SK-N-SH (cell line): Measurements from ENCODE around the gene LPCAT1. TPM values are rescaled to one million over a fixed set of nuclear protein-coding genes. Genes with fewer than 3 reads are reported as not detected.
"Not testable (repeated sequence)": the region's sequence is repeated elsewhere in the genome, so short reads cannot be mapped to it uniquely, and the experiment has no call there.

Experiments used
- CTCF ChIA-PET: fragments of 300-600, 350-600 bp; formaldehyde crosslinking; extraction: SDS; loops from one replicate; lab custom pipeline; 2021; lab: Yijun Ruan, JAX
- POLR2A ChIA-PET: fragments of 350-600 bp; sonication (Branson Sonifier 250); formaldehyde crosslinking; extraction: SDS; loops from one replicate; lab custom pipeline; 2020; ENCODE audit warnings: antibody characterized with exemption, inconsistent platforms; lab: Yijun Ruan, JAX
- DNase-seq: peaks from one replicate; pipeline ENCODE4 v3.0.0; 2012
- H2AFZ ChIP-seq: fragments of 200-600 bp; sonication (generic); 2 replicates; pipeline ENCODE4 v1.8.1; 2016; ENCODE audit warnings: antibody characterized with exemption, mild to moderate bottlenecking, low read depth
- H3F3A ChIP-seq: fragments of 200-600 bp; sonication (generic); replicated peaks from 2 replicates; pipeline ENCODE3; 2016; ENCODE audit warnings: antibody characterized with exemption, mild to moderate bottlenecking; ENCODE audit not compliant: insufficient read depth
- H3K27ac ChIP-seq, 2 experiments: fragments of 200-500 bp in 1 of 2; fragments of 200-600 bp in 1 of 2; sonication (Bioruptor generic) in 1 of 2; sonication (generic), shearing (Covaris generic) in 1 of 2; 2 replicates each; pipeline versions ENCODE4 v1.5.1 to v1.6.1; 2014 to 2016; ENCODE audit warnings: low read depth in 2 of 2, inconsistent platforms in 1 of 2, low read length in 1 of 2, mild to moderate bottlenecking in 1 of 2, mixed read lengths in 1 of 2
- H3K27me3 ChIP-seq: fragments of 200-600 bp; sonication (generic), shearing (Covaris generic); 2 replicates; pipeline ENCODE4 v1.6.1; 2016; ENCODE audit warnings: mixed run types; ENCODE audit not compliant: insufficient read depth
- H3K36me3 ChIP-seq, 2 experiments: fragments of 200-500 bp in 1 of 2; fragments of 200-600 bp in 1 of 2; sonication (Bioruptor generic) in 1 of 2; sonication (generic) in 1 of 2; replicated peaks in 1 of 2; 2 replicates each; pipeline versions ENCODE3 to v1.5.1; 2014 to 2016; ENCODE audit warnings: low read length in 1 of 2, mild to moderate bottlenecking in 1 of 2; ENCODE audit not compliant: insufficient read depth in 2 of 2, control insufficient read depth in 1 of 2
- H3K4me1 ChIP-seq, 2 experiments: fragments of 200-500 bp in 1 of 2; fragments of 200-600 bp in 1 of 2; sonication (Bioruptor generic) in 1 of 2; sonication (generic), shearing (Covaris generic) in 1 of 2; 2 replicates each; pipeline versions ENCODE4 v1.5.1 to v1.6.1; 2014 to 2016; ENCODE audit warnings: low read depth in 1 of 2, low read length in 1 of 2, mixed run types in 1 of 2; ENCODE audit not compliant: insufficient read depth in 2 of 2, control insufficient read depth in 1 of 2
- H3K4me2 ChIP-seq: fragments of 200-600 bp; sonication (generic), shearing (Covaris generic); 2 replicates; pipeline ENCODE4 v1.6.1; 2017; ENCODE audit warnings: mixed run types
- H3K4me3 ChIP-seq, 2 experiments: fragments of 200-500 bp in 1 of 2; fragments of 200-600 bp in 1 of 2; sonication (Bioruptor generic) in 1 of 2; sonication (generic), shearing (Covaris generic) in 1 of 2; 2 replicates each; pipeline versions ENCODE4 v1.5.1 to v1.8.1; 2014 to 2016; ENCODE audit warnings: low read depth in 2 of 2, inconsistent platforms in 1 of 2, low read length in 1 of 2, mild to moderate bottlenecking in 1 of 2, mixed read lengths in 1 of 2, moderate library complexity in 1 of 2
- H3K79me2 ChIP-seq: fragments of 200-600 bp; sonication (generic); 2 replicates; pipeline ENCODE4 v1.8.1; 2017; ENCODE audit warnings: mild to moderate bottlenecking; ENCODE audit not compliant: insufficient read depth
- H3K9ac ChIP-seq: fragments of 200-600 bp; sonication (generic); 2 replicates; pipeline ENCODE4 v1.6.1; 2017; ENCODE audit warnings: mixed run types
- H3K9me2 ChIP-seq: fragments of 200-600 bp; sonication (generic); 2 replicates; pipeline ENCODE4 v1.6.1; 2017; ENCODE audit warnings: mixed run types
- H3K9me3 ChIP-seq: fragments of 200-600 bp; sonication (generic); 2 replicates; pipeline ENCODE4 v1.6.1; 2017; ENCODE audit warnings: mixed run types, mild to moderate bottlenecking, moderate library complexity
- H4K20me1 ChIP-seq: fragments of 200-600 bp; sonication (generic); 2 replicates; pipeline ENCODE4 v1.6.1; 2017; ENCODE audit warnings: mild to moderate bottlenecking, mixed run types; ENCODE audit not compliant: insufficient read depth
- CHD2 ChIP-seq: fragments of 150-350 bp; IDR thresholded peaks from 2 replicates; pipeline ENCODE4 v1.6.1; 2018; ENCODE audit warnings: low read length; ENCODE audit not compliant: partially characterized antibody
- EP300 ChIP-seq, 2 experiments: IDR thresholded peaks; 2 replicates each; pipeline versions ENCODE4 v1.4.0 to v1.6.1; 2012; ENCODE audit warnings: borderline replicate concordance in 1 of 2, low read depth in 1 of 2, low read length in 1 of 2
- FOSL2 ChIP-seq: IDR thresholded peaks from 2 replicates; pipeline ENCODE4 v1.4.0; 2012; ENCODE audit warnings: low read depth, mild to moderate bottlenecking, moderate library complexity, borderline replicate concordance
- FOXM1 ChIP-seq: IDR thresholded peaks from 2 replicates; pipeline ENCODE4 v1.4.0; 2012; ENCODE audit warnings: low read depth, mild to moderate bottlenecking
- GABPA ChIP-seq: IDR thresholded peaks from 2 replicates; pipeline ENCODE4 v1.4.0; 2012; ENCODE audit warnings: low read depth, mild to moderate bottlenecking
- JUND ChIP-seq: IDR thresholded peaks from 2 replicates; pipeline ENCODE4 v1.4.0; 2012
- MEF2A ChIP-seq: IDR thresholded peaks from 2 replicates; pipeline ENCODE4 v1.4.0; 2012; ENCODE audit warnings: low read depth, borderline replicate concordance
- TCF12 ChIP-seq: IDR thresholded peaks from 2 replicates; pipeline ENCODE4 v1.4.0; 2012
- WGBS: methylation state at CpG from one replicate; pipeline ENCODE4 v1.1.6; 2017; ENCODE audit warnings: low lambda C conversion rate; 5-methylcytosine and 5-hydroxymethylcytosine counted together
- polyA plus RNA-seq, 3 experiments: library from polyadenylated mRNA; depleted of rRNA; stranded (reverse); fragments of >200 nt; gene quantifications; 2 replicates each; pipeline ENCODE4 v1.2.3, GENCODE V29; 2012
- TF ChIP-seq, protein P1 (sequence below): IDR thresholded peaks from 2 replicates; pipeline ENCODE4 v1.6.1; 2012; ENCODE audit warnings: mild to moderate bottlenecking, low read depth, low read length, moderate library complexity
- TF ChIP-seq, protein P2 (sequence below): IDR thresholded peaks from 2 replicates; pipeline ENCODE4; 2012
- TF ChIP-seq, protein P3 (sequence below): IDR thresholded peaks from 2 replicates; pipeline ENCODE4 v1.4.0; 2012; ENCODE audit warnings: low read depth, borderline replicate concordance

LPCAT1 gene
- polyA plus RNA-seq, 1 of the 3 experiments (the other 2 are of a cell fraction) = 42.3 TPM

DNA sequence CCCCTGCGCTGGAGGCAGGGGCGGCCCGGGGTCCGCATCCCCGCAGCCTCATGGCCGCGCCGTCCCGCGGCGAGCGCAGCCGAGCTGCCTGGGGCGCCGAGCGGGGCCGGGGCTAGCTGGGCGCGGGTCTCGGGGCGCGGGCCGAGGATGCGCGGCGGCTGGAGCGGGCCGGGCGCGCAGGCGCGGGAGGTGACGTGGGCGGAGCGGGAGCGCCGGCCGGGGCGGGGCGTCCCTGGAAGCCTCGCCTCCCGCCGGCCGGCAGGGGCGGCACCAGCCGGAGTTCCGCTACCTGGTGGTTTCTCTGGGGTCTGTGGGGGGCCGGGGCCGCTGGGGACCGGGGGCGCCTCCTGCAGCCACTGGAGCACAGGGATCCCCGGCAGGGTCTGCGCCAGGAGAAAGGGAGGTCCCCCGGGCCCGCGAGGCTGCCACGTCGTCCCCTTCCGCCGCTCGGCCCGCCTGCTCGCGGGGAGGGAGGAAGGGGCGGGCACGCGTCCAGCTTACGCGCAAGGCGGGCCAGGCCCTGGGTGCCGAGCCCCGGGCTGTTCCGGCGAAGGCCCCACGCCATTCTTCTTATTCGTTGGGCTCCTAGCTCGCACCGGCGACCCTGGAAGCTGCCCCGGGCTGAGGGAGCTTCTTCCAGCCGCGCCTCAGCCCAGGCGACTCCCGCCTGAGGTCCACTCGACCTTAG, at the start of gene LPCAT1 (continued):
- TF ChIP-seq, protein P1, sequence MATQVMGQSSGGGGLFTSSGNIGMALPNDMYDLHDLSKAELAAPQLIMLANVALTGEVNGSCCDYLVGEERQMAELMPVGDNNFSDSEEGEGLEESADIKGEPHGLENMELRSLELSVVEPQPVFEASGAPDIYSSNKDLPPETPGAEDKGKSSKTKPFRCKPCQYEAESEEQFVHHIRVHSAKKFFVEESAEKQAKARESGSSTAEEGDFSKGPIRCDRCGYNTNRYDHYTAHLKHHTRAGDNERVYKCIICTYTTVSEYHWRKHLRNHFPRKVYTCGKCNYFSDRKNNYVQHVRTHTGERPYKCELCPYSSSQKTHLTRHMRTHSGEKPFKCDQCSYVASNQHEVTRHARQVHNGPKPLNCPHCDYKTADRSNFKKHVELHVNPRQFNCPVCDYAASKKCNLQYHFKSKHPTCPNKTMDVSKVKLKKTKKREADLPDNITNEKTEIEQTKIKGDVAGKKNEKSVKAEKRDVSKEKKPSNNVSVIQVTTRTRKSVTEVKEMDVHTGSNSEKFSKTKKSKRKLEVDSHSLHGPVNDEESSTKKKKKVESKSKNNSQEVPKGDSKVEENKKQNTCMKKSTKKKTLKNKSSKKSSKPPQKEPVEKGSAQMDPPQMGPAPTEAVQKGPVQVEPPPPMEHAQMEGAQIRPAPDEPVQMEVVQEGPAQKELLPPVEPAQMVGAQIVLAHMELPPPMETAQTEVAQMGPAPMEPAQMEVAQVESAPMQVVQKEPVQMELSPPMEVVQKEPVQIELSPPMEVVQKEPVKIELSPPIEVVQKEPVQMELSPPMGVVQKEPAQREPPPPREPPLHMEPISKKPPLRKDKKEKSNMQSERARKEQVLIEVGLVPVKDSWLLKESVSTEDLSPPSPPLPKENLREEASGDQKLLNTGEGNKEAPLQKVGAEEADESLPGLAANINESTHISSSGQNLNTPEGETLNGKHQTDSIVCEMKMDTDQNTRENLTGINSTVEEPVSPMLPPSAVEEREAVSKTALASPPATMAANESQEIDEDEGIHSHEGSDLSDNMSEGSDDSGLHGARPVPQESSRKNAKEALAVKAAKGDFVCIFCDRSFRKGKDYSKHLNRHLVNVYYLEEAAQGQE = no peak
- TF ChIP-seq CHD2 (no peak), JUND (no peak), EP300 (IDR thresholded peaks at IDR 0.05; ENCODE audit: borderline replicate concordance in 1 of 2, low read depth in 1 of 2, low read length in 1 of 2) (no peak), TCF12 (no peak)
- TF ChIP-seq, protein P2, sequence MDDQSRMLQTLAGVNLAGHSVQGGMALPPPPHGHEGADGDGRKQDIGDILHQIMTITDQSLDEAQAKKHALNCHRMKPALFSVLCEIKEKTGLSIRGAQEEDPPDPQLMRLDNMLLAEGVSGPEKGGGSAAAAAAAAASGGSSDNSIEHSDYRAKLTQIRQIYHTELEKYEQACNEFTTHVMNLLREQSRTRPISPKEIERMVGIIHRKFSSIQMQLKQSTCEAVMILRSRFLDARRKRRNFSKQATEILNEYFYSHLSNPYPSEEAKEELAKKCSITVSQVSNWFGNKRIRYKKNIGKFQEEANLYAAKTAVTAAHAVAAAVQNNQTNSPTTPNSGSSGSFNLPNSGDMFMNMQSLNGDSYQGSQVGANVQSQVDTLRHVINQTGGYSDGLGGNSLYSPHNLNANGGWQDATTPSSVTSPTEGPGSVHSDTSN = no peak

DNA sequence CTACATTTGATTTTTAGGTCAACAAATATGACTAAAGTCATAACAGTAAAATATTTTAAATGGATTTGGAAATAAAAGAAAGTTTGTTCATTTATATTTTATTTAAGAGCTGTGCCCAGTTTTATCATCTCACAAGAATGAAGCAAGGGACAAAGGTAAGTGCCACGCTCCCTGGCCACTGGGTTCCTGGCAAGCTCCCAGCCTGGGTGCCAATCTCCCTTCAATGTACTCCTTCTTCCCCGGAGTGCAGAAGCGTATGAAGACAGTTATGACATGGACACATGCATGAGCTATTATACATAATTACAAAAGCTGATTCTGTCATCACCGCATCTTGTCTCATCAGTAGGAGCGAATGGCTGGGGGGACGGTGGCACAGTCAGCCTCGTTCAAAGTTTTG, 48.1 kb upstream of the LPCAT1 start:
- H3K9ac ChIP-seq, CTCF ChIA-PET, H3K36me3 ChIP-seq, H3K27ac ChIP-seq, H3K27me3 ChIP-seq, H3K9me3 ChIP-seq, H3K79me2 ChIP-seq, H4K20me1 ChIP-seq, H3K4me3 ChIP-seq, H3K4me2 ChIP-seq, H3K4me1 ChIP-seq, POLR2A ChIA-PET, H3F3A ChIP-seq, H2AFZ ChIP-seq, DNase-seq, H3K9me2 ChIP-seq: not testable (repeated sequence)
- 95% methylated on average over 7 of the region's 7 CpGs for WGBS

DNA sequence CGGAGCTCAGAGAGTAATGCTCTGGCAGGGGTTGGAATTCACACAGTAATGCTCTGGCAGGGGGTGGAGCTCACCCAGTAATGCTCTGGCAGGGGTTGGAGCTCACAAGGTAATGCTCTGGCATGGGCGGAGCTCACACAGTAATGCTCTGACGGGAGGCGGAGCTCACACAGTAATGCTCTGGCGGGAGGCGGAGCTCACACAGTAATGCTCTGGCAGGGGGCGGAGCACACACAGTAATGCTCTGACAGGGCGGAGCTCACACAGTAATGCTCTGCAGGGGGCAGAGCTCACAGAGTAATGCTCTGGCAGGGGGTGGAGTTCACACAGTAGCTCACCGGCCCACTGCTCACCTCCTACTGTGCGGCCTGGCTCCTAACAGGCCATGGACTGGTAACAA, 47.2 kb upstream of the LPCAT1 start:
- ChIA-PET CTCF (no interaction called here), POLR2A (interaction anchor here (0.6 kb wide), 1 partner anchor 48 kb away, joined by 3 read pairs; no protein-coding TSS in a partner anchor)
- TF ChIP-seq GABPA (no peak), MEF2A (no peak), EP300 (IDR thresholded peaks at IDR 0.05; ENCODE audit: borderline replicate concordance in 1 of 2, low read depth in 1 of 2, low read length in 1 of 2) (no peak), FOXM1 (no peak), FOSL2 (no peak)
- TF ChIP-seq, protein P3, sequence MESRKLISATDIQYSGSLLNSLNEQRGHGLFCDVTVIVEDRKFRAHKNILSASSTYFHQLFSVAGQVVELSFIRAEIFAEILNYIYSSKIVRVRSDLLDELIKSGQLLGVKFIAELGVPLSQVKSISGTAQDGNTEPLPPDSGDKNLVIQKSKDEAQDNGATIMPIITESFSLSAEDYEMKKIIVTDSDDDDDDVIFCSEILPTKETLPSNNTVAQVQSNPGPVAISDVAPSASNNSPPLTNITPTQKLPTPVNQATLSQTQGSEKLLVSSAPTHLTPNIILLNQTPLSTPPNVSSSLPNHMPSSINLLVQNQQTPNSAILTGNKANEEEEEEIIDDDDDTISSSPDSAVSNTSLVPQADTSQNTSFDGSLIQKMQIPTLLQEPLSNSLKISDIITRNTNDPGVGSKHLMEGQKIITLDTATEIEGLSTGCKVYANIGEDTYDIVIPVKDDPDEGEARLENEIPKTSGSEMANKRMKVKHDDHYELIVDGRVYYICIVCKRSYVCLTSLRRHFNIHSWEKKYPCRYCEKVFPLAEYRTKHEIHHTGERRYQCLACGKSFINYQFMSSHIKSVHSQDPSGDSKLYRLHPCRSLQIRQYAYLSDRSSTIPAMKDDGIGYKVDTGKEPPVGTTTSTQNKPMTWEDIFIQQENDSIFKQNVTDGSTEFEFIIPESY = no peak
- H3K36me3 ChIP-seq = peaks cover 3 to 6% of the 10 kb centered on the region in 2 experiments
- DNase-seq = no peak
- no peaks in the 10 kb centered on the region for H3K9me2 ChIP-seq
- no peaks in the 10 kb centered on the region for H3K79me2 ChIP-seq
- H3K27ac ChIP-seq = no peak overlapping the region
- WGBS = 97% methylated on average over 5 of the region's 10 CpGs
- H3K9me3 ChIP-seq = no peaks in the 10 kb centered on the region
- H3K4me2 ChIP-seq = no peak overlapping the region
- no peaks in the 10 kb centered on the region for H4K20me1 ChIP-seq
- peaks cover 8% of the 10 kb centered on the region for H3F3A ChIP-seq
- H2AFZ ChIP-seq = no peak overlapping the region
- no peak overlapping the region for H3K4me3 ChIP-seq
- H3K4me1 ChIP-seq = no peaks in the 10 kb centered on the region
- H3K9ac ChIP-seq = no peak overlapping the region
- no peaks in the 10 kb centered on the region for H3K27me3 ChIP-seq
